Epidermal melanocyte (primary cell): Measurements from ENCODE around the gene ADH5.
"Not testable (repeated sequence)": the region's sequence is repeated elsewhere in the genome, so short reads cannot be mapped to it uniquely, and the experiment has no call there.

ENCODE experiments used
- DNase-seq: peaks from one replicate; pipeline ENCODE4 v3.0.0; 2011; ENCODE audit warnings: low spot score; ENCODE audit not compliant: insufficient read length

The ADH5 gene

GRCh38 chr4:99029852-99030251, 58.7 kb downstream of the ADH5 start:
- DNase-seq, result no peak

GRCh38 chr4:99029018-99029735, 59.4 kb downstream of the ADH5 start:
- DNase-seq, result no peak

- no peak for DNase-seq
Measured at GRCh38 chr4:99028187-99028586, 60.4 kb downstream of the ADH5 start.

- DNase-seq, result no peak
Measured at GRCh38 chr4:99027304-99027703, 61.3 kb downstream of the ADH5 start.

GRCh38 chr4:99025506-99025905, 63.1 kb downstream of the ADH5 start:
- no peak for DNase-seq

- no peak for DNase-seq
Measured at GRCh38 chr4:99024481-99025275, 63.9 kb downstream of the ADH5 start.

- not testable (repeated sequence) for DNase-seq
Measured at GRCh38 chr4:99023800-99024251, 64.8 kb downstream of the ADH5 start.

- no peak for DNase-seq
Measured at GRCh38 chr4:99022566-99022965, 66.0 kb downstream of the ADH5 start.

- DNase-seq, result no peak
Measured at GRCh38 chr4:99021386-99021785, 67.2 kb downstream of the ADH5 start.
